ENCODE data around the gene PPP3R1. TPM values are rescaled to one million over a fixed set of nuclear protein-coding genes. Genes with fewer than 3 reads are reported as not detected.

PPP3R1 gene
- total RNA-seq, 3 donors from 2014 or later: 45.9 to 54.0 (median 53.4) TPM

GRCh38 chr2:68134120-68134519 is 118.2 kb downstream of the PPP3R1 start:
- Histone ChIP-seq H3K9me3 (no peaks in the 10 kb centered on the region), H3K4me1 (ENCODE audit: low read depth) (peaks cover 10% of the 10 kb centered on the region), H3K4me3 (no peak overlapping the region), H3K36me3 (ENCODE audit: low read depth) (no peaks in the 10 kb centered on the region)
- intact Hi-C loops (cut with DNase I, micrococcal nuclease): no loop called here
- DNase-seq (no peak), ATAC-seq (no peak)
- TF ChIP-seq, protein P1, sequence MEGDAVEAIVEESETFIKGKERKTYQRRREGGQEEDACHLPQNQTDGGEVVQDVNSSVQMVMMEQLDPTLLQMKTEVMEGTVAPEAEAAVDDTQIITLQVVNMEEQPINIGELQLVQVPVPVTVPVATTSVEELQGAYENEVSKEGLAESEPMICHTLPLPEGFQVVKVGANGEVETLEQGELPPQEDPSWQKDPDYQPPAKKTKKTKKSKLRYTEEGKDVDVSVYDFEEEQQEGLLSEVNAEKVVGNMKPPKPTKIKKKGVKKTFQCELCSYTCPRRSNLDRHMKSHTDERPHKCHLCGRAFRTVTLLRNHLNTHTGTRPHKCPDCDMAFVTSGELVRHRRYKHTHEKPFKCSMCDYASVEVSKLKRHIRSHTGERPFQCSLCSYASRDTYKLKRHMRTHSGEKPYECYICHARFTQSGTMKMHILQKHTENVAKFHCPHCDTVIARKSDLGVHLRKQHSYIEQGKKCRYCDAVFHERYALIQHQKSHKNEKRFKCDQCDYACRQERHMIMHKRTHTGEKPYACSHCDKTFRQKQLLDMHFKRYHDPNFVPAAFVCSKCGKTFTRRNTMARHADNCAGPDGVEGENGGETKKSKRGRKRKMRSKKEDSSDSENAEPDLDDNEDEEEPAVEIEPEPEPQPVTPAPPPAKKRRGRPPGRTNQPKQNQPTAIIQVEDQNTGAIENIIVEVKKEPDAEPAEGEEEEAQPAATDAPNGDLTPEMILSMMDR (IDR thresholded peaks at IDR 0.05): no peak

Other genes starting within 250 kb of the PPP3R1 start
- gene C1D, start 189.5 kb downstream of the PPP3R1 start, total RNA-seq: 10 to 100 TPM; 13.2 to 18.8 (median 14.1) TPM
- 10 to 100 TPM in 1 of 3 donors, 1 to 10 TPM in 2; 5.1 to 12.3 (median 7.9) TPM for gene PNO1, start 94.6 kb downstream of the PPP3R1 start, total RNA-seq
- 10 to 100 TPM in 1 of 3 donors, 1 to 10 TPM in 2; 4.1 to 20.0 (median 6.2) TPM for gene CNRIP1, start 67.4 kb upstream of the PPP3R1 start, total RNA-seq
- gene PLEK, start 112.8 kb upstream of the PPP3R1 start, total RNA-seq: 10 to 100 TPM in 2 of 3 donors, 1 to 10 TPM in 1; 4.8 to 16.0 (median 13.8) TPM
- 1 to 10 TPM; 1.5 to 2.6 (median 1.9) TPM for gene FBXO48, start 214.8 kb upstream of the PPP3R1 start, total RNA-seq
- gene APLF, start 215.1 kb upstream of the PPP3R1 start, total RNA-seq: 1 to 10 TPM; 1.9 to 9.7 (median 2.7) TPM

Measured in mucosa of descending colon (tissue), 3 donors.